SK-N-SH (cell line): Measurements from ENCODE around the gene TGFBRAP1. TPM values are rescaled to one million over a fixed set of nuclear protein-coding genes. Genes with fewer than 3 reads are reported as not detected.

ENCODE experiments used
- CTCF ChIA-PET: fragments of 300-600, 350-600 bp; formaldehyde crosslinking; extraction: SDS; loops from one replicate; lab custom pipeline; 2021; lab: Yijun Ruan, JAX
- POLR2A ChIA-PET: fragments of 350-600 bp; sonication (Branson Sonifier 250); formaldehyde crosslinking; extraction: SDS; loops from one replicate; lab custom pipeline; 2020; ENCODE audit warnings: antibody characterized with exemption, inconsistent platforms; lab: Yijun Ruan, JAX
- DNase-seq: peaks from one replicate; pipeline ENCODE4 v3.0.0; 2012
- H2AFZ ChIP-seq: fragments of 200-600 bp; sonication (generic); 2 replicates; pipeline ENCODE4 v1.8.1; 2016; ENCODE audit warnings: antibody characterized with exemption, mild to moderate bottlenecking, low read depth
- H3F3A ChIP-seq: fragments of 200-600 bp; sonication (generic); replicated peaks from 2 replicates; pipeline ENCODE3; 2016; ENCODE audit warnings: antibody characterized with exemption, mild to moderate bottlenecking; ENCODE audit not compliant: insufficient read depth
- H3K27ac ChIP-seq, 2 experiments: fragments of 200-500 bp in 1 of 2; fragments of 200-600 bp in 1 of 2; sonication (Bioruptor generic) in 1 of 2; sonication (generic), shearing (Covaris generic) in 1 of 2; 2 replicates each; pipeline versions ENCODE4 v1.5.1 to v1.6.1; 2014 to 2016; ENCODE audit warnings: low read depth in 2 of 2, inconsistent platforms in 1 of 2, low read length in 1 of 2, mild to moderate bottlenecking in 1 of 2, mixed read lengths in 1 of 2
- H3K27me3 ChIP-seq: fragments of 200-600 bp; sonication (generic), shearing (Covaris generic); 2 replicates; pipeline ENCODE4 v1.6.1; 2016; ENCODE audit warnings: mixed run types; ENCODE audit not compliant: insufficient read depth
- H3K36me3 ChIP-seq, 2 experiments: fragments of 200-500 bp in 1 of 2; fragments of 200-600 bp in 1 of 2; sonication (Bioruptor generic) in 1 of 2; sonication (generic) in 1 of 2; replicated peaks in 1 of 2; 2 replicates each; pipeline versions ENCODE3 to v1.5.1; 2014 to 2016; ENCODE audit warnings: low read length in 1 of 2, mild to moderate bottlenecking in 1 of 2; ENCODE audit not compliant: insufficient read depth in 2 of 2, control insufficient read depth in 1 of 2
- H3K4me1 ChIP-seq, 2 experiments: fragments of 200-500 bp in 1 of 2; fragments of 200-600 bp in 1 of 2; sonication (Bioruptor generic) in 1 of 2; sonication (generic), shearing (Covaris generic) in 1 of 2; 2 replicates each; pipeline versions ENCODE4 v1.5.1 to v1.6.1; 2014 to 2016; ENCODE audit warnings: low read depth in 1 of 2, low read length in 1 of 2, mixed run types in 1 of 2; ENCODE audit not compliant: insufficient read depth in 2 of 2, control insufficient read depth in 1 of 2
- H3K4me2 ChIP-seq: fragments of 200-600 bp; sonication (generic), shearing (Covaris generic); 2 replicates; pipeline ENCODE4 v1.6.1; 2017; ENCODE audit warnings: mixed run types
- H3K4me3 ChIP-seq, 2 experiments: fragments of 200-500 bp in 1 of 2; fragments of 200-600 bp in 1 of 2; sonication (Bioruptor generic) in 1 of 2; sonication (generic), shearing (Covaris generic) in 1 of 2; 2 replicates each; pipeline versions ENCODE4 v1.5.1 to v1.8.1; 2014 to 2016; ENCODE audit warnings: low read depth in 2 of 2, inconsistent platforms in 1 of 2, low read length in 1 of 2, mild to moderate bottlenecking in 1 of 2, mixed read lengths in 1 of 2, moderate library complexity in 1 of 2
- H3K79me2 ChIP-seq: fragments of 200-600 bp; sonication (generic); 2 replicates; pipeline ENCODE4 v1.8.1; 2017; ENCODE audit warnings: mild to moderate bottlenecking; ENCODE audit not compliant: insufficient read depth
- H3K9ac ChIP-seq: fragments of 200-600 bp; sonication (generic); 2 replicates; pipeline ENCODE4 v1.6.1; 2017; ENCODE audit warnings: mixed run types
- H3K9me2 ChIP-seq: fragments of 200-600 bp; sonication (generic); 2 replicates; pipeline ENCODE4 v1.6.1; 2017; ENCODE audit warnings: mixed run types
- H3K9me3 ChIP-seq: fragments of 200-600 bp; sonication (generic); 2 replicates; pipeline ENCODE4 v1.6.1; 2017; ENCODE audit warnings: mixed run types, mild to moderate bottlenecking, moderate library complexity
- H4K20me1 ChIP-seq: fragments of 200-600 bp; sonication (generic); 2 replicates; pipeline ENCODE4 v1.6.1; 2017; ENCODE audit warnings: mild to moderate bottlenecking, mixed run types; ENCODE audit not compliant: insufficient read depth
- CHD2 ChIP-seq: fragments of 150-350 bp; IDR thresholded peaks from 2 replicates; pipeline ENCODE4 v1.6.1; 2018; ENCODE audit warnings: low read length; ENCODE audit not compliant: partially characterized antibody
- CTCF ChIP-seq: fragments of 200-600 bp; sonication (generic); IDR thresholded peaks from 2 replicates; pipeline ENCODE4 v1.6.1; 2017; ENCODE audit warnings: antibody characterized with exemption, mild to moderate bottlenecking, moderate library complexity
- ELF1 ChIP-seq: IDR thresholded peaks from 2 replicates; pipeline ENCODE4 v1.4.0; 2012
- EZH2phosphoT487 ChIP-seq: fragments of 200-600 bp; sonication (generic); IDR thresholded peaks from 2 replicates; pipeline ENCODE4 v1.6.1; 2017; ENCODE audit warnings: low read depth, mixed run types, mild to moderate bottlenecking, antibody characterized with exemption, moderate library complexity, borderline replicate concordance
- GABPA ChIP-seq: IDR thresholded peaks from 2 replicates; pipeline ENCODE4 v1.4.0; 2012; ENCODE audit warnings: low read depth, mild to moderate bottlenecking
- IRF3 ChIP-seq: fragments of 150-350 bp; IDR thresholded peaks from 2 replicates; pipeline ENCODE4 v1.6.1; 2016; ENCODE audit warnings: mild to moderate bottlenecking, low read depth, low read length
- MEF2A ChIP-seq: IDR thresholded peaks from 2 replicates; pipeline ENCODE4 v1.4.0; 2012; ENCODE audit warnings: low read depth, borderline replicate concordance
- MXI1 ChIP-seq: IDR thresholded peaks from 2 replicates; pipeline ENCODE4 v1.6.1; 2012; ENCODE audit warnings: mild to moderate bottlenecking, low read depth, low read length, improper control_type of control experiment
- PBX3 ChIP-seq: IDR thresholded peaks from 2 replicates; pipeline ENCODE4; 2012
- POLR2AphosphoS5 ChIP-seq: IDR thresholded peaks from 2 replicates; pipeline ENCODE4 v1.6.1; 2012; ENCODE audit warnings: low read depth, low read length
- RXRA ChIP-seq: IDR thresholded peaks from 2 replicates; pipeline ENCODE4 v1.4.0; 2012; ENCODE audit warnings: low read depth, mild to moderate bottlenecking, borderline replicate concordance
- SMC3 ChIP-seq: IDR thresholded peaks from 2 replicates; pipeline ENCODE4 v1.6.1; 2012; ENCODE audit warnings: low read depth, low read length, improper control_type of control experiment
- TCF12 ChIP-seq: IDR thresholded peaks from 2 replicates; pipeline ENCODE4 v1.4.0; 2012
- USF2 ChIP-seq: fragments of 150-350 bp; IDR thresholded peaks from 2 replicates; pipeline ENCODE4 v1.6.1; 2017; ENCODE audit warnings: antibody characterized with exemption, low read length, low read depth, borderline replicate concordance
- WGBS: methylation state at CpG from one replicate; pipeline ENCODE4 v1.1.6; 2017; ENCODE audit warnings: low lambda C conversion rate; 5-methylcytosine and 5-hydroxymethylcytosine counted together
- polyA plus RNA-seq, 3 experiments: library from polyadenylated mRNA; depleted of rRNA; stranded (reverse); fragments of >200 nt; gene quantifications; 2 replicates each; pipeline ENCODE4 v1.2.3, GENCODE V29; 2012

The TGFBRAP1 gene
- polyA plus RNA-seq, 1 of the 3 experiments (the other 2 are of a cell fraction), result 5.7 TPM

GRCh38 chr2:105365206-105365605, 35.7 kb upstream of the TGFBRAP1 start:
- 95% methylated on average over 3 of the region's 3 CpGs for WGBS
- POLR2A ChIA-PET, result no interaction called here
- H3K4me3 ChIP-seq, result no peak overlapping the region
- no peaks in the 10 kb centered on the region for H3K9me2 ChIP-seq
- peaks cover 28 to 57% of the 10 kb centered on the region in 2 experiments for H3K36me3 ChIP-seq
- TF ChIP-seq EZH2phosphoT487, result no peak
- TF ChIP-seq CHD2, result no peak
- no peak for TF ChIP-seq MXI1
- no peak for TF ChIP-seq MEF2A
- H3K27ac ChIP-seq, result no peak overlapping the region
- no peaks in the 10 kb centered on the region for H4K20me1 ChIP-seq
- peaks cover 15% of the 10 kb centered on the region; the same call in 1 of the 2 replicates for H3K79me2 ChIP-seq
- H3K9ac ChIP-seq, result no peak overlapping the region
- H3K4me1 ChIP-seq, result peaks cover 0 to 4% of the 10 kb centered on the region in 2 experiments; a peak in 1 of 4 replicates
- no peak overlapping the region for H2AFZ ChIP-seq
- no peaks in the 10 kb centered on the region for H3K9me3 ChIP-seq
- no peaks in the 10 kb centered on the region for H3K27me3 ChIP-seq
- H3K4me2 ChIP-seq, result no peak overlapping the region
- H3F3A ChIP-seq, result peaks cover 3% of the 10 kb centered on the region
- CTCF ChIA-PET, result interaction anchor here (0.9 to 8.6 kb wide), 4 partner anchors 13 to 154 kb away, joined by 3 to 129 read pairs (median 4); partner anchors contain the start of gene FHL2
- no peak for DNase-seq

GRCh38 chr2:105364436-105365139, 35.1 kb upstream of the TGFBRAP1 start:
- DNase-seq, result no peak
- ChIA-PET POLR2A (no interaction called here), CTCF (interaction anchor here (0.9 to 8.6 kb wide), 6 partner anchors 14 to 180 kb away, joined by 3 to 129 read pairs (median 3); partner anchors contain the start of gene FHL2)
- H3K4me2 ChIP-seq, result no peak overlapping the region
- peaks cover 15% of the 10 kb centered on the region; the same call in 1 of the 2 replicates for H3K79me2 ChIP-seq
- no peaks in the 10 kb centered on the region for H4K20me1 ChIP-seq
- H3K36me3 ChIP-seq, result peaks cover 28 to 62% of the 10 kb centered on the region in 2 experiments
- H3K4me3 ChIP-seq, result no peak overlapping the region
- peaks cover 0 to under 1% of the 10 kb centered on the region in 2 experiments; a peak in 1 of 4 replicates for H3K4me1 ChIP-seq
- H3K27me3 ChIP-seq, result no peaks in the 10 kb centered on the region
- TF ChIP-seq TCF12 (no peak), SMC3 (no peak), ELF1 (no peak), EZH2phosphoT487 (no peak)
- no peak overlapping the region for H2AFZ ChIP-seq
- no peak overlapping the region for H3K27ac ChIP-seq
- H3K9me2 ChIP-seq, result no peaks in the 10 kb centered on the region
- no peak overlapping the region for H3K9ac ChIP-seq
- H3K9me3 ChIP-seq, result no peaks in the 10 kb centered on the region
- 94% methylated on average over 5 of the region's 5 CpGs for WGBS
- peaks cover 8% of the 10 kb centered on the region for H3F3A ChIP-seq

GRCh38 chr2:105362862-105363591, 33.5 kb upstream of the TGFBRAP1 start:
- no peak for DNase-seq
- H3K4me2 ChIP-seq, result no peak overlapping the region
- no peaks in the 10 kb centered on the region for H3K9me3 ChIP-seq
- no peaks in the 10 kb centered on the region for H3K9me2 ChIP-seq
- ChIA-PET CTCF (interaction anchor here (1.0 to 8.6 kb wide), 2 partner anchors 156 to 182 kb away, joined by 3 to 129 read pairs; no protein-coding TSS in a partner anchor), POLR2A (no interaction called here)
- no peak overlapping the region for H3K27ac ChIP-seq
- no peaks in the 10 kb centered on the region; a peak in 1 of 4 replicates for H3K4me1 ChIP-seq
- peaks cover 44 to 62% of the 10 kb centered on the region in 2 experiments for H3K36me3 ChIP-seq
- H4K20me1 ChIP-seq, result no peaks in the 10 kb centered on the region
- H3K27me3 ChIP-seq, result no peaks in the 10 kb centered on the region
- no peak overlapping the region for H2AFZ ChIP-seq
- no peak overlapping the region for H3K9ac ChIP-seq
- WGBS, result 89% methylated on average over 12 of the region's 15 CpGs
- H3K79me2 ChIP-seq, result peaks cover 4% of the 10 kb centered on the region; the same call in 1 of the 2 replicates
- H3K4me3 ChIP-seq, result no peak overlapping the region
- peaks cover 16% of the 10 kb centered on the region for H3F3A ChIP-seq
- TF ChIP-seq CHD2 (no peak), CTCF (no peak), RXRA (no peak), USF2 (no peak), IRF3 (no peak), POLR2AphosphoS5 (no peak), GABPA (no peak), PBX3 (no peak)
